HL-60/S4 treated with phorbol 12-myristate 13-acetate at 8.2 ng/mL for 4 days and 3 days (cell line): ENCODE measurements around the gene PALD1.

Experiments
- in situ Hi-C: fragments of 300-500 bp; cut with MboI; formaldehyde crosslinking; loops from 2 replicates; pipeline ENCODE4 v1.15.0; 2022; ENCODE audit warnings: low sequenced_read_pairs

The PALD1 gene

GRCh38 chr10:70550459-70550858 lies 71.9 kb downstream of the PALD1 start:
- in situ Hi-C loops = loop anchor here (25.0 kb wide), 1 partner anchor 212 kb away; no protein-coding TSS in a partner anchor

- in situ Hi-C loops = loop anchor here (25.0 kb wide), 1 partner anchor 211 kb away; no protein-coding TSS in a partner anchor
These were observed 72.9 kb downstream of the PALD1 start for GRCh38 chr10:70551466-70551865.

GRCh38 chr10:70551971-70552422 lies 73.4 kb downstream of the PALD1 start:
- in situ Hi-C loops = loop anchor here (25.0 kb wide), 1 partner anchor 210 kb away; no protein-coding TSS in a partner anchor

- in situ Hi-C loops = loop anchor here (25.0 kb wide), 1 partner anchor 210 kb away; no protein-coding TSS in a partner anchor
These were observed 74.0 kb downstream of the PALD1 start for GRCh38 chr10:70552586-70552985.

- in situ Hi-C loops = loop anchor here (25.0 kb wide), 1 partner anchor 207 kb away; no protein-coding TSS in a partner anchor
These were observed 76.8 kb downstream of the PALD1 start for GRCh38 chr10:70555371-70555770.

- in situ Hi-C loops = loop anchor here (25.0 kb wide), 1 partner anchor 205 kb away; no protein-coding TSS in a partner anchor
These were observed 78.7 kb downstream of the PALD1 start for GRCh38 chr10:70557086-70557845.

- in situ Hi-C loops = loop anchor here (25.0 kb wide), 1 partner anchor 204 kb away; no protein-coding TSS in a partner anchor
These were observed 79.3 kb downstream of the PALD1 start for GRCh38 chr10:70557876-70558275.

GRCh38 chr10:70558295-70558694 lies 79.7 kb downstream of the PALD1 start:
- in situ Hi-C loops = loop anchor here (25.0 kb wide), 1 partner anchor 204 kb away; no protein-coding TSS in a partner anchor

GRCh38 chr10:70558871-70559810 lies 80.6 kb downstream of the PALD1 start:
- in situ Hi-C loops = loop anchor here (25.0 kb wide), 1 partner anchor 203 kb away; no protein-coding TSS in a partner anchor

GRCh38 chr10:70559861-70560260 lies 81.3 kb downstream of the PALD1 start:
- in situ Hi-C loops = loop anchor here (25.0 kb wide), 1 partner anchor 202 kb away; no protein-coding TSS in a partner anchor

GRCh38 chr10:70560511-70560941 lies 82.0 kb downstream of the PALD1 start:
- in situ Hi-C loops = loop anchor here (25.0 kb wide), 1 partner anchor 202 kb away; no protein-coding TSS in a partner anchor

- in situ Hi-C loops = loop anchor here (25.0 kb wide), 1 partner anchor 201 kb away; no protein-coding TSS in a partner anchor
These were observed 82.5 kb downstream of the PALD1 start for GRCh38 chr10:70561070-70561469.

- in situ Hi-C loops = loop anchor here (25.0 kb wide), 1 partner anchor 201 kb away; no protein-coding TSS in a partner anchor
These were observed 83.0 kb downstream of the PALD1 start for GRCh38 chr10:70561558-70561957.

GRCh38 chr10:70562036-70562755 lies 83.6 kb downstream of the PALD1 start:
- in situ Hi-C loops = loop anchor here (25.0 kb wide), 1 partner anchor 200 kb away; no protein-coding TSS in a partner anchor

GRCh38 chr10:70563230-70563629 lies 84.7 kb downstream of the PALD1 start:
- in situ Hi-C loops = loop anchor here (25.0 kb wide), 1 partner anchor 199 kb away; no protein-coding TSS in a partner anchor

- in situ Hi-C loops = loop anchor here (25.0 kb wide), 1 partner anchor 198 kb away; no protein-coding TSS in a partner anchor
These were observed 85.7 kb downstream of the PALD1 start for GRCh38 chr10:70564113-70564725.

GRCh38 chr10:70564901-70565351 lies 86.4 kb downstream of the PALD1 start:
- in situ Hi-C loops = loop anchor here (25.0 kb wide), 1 partner anchor 197 kb away; no protein-coding TSS in a partner anchor

GRCh38 chr10:70565556-70566514 lies 87.3 kb downstream of the PALD1 start:
- in situ Hi-C loops = loop anchor here (25.0 kb wide), 1 partner anchor 196 kb away; no protein-coding TSS in a partner anchor
